ENCODE measurements around the gene LRIT3.

LRIT3 gene

DNA sequence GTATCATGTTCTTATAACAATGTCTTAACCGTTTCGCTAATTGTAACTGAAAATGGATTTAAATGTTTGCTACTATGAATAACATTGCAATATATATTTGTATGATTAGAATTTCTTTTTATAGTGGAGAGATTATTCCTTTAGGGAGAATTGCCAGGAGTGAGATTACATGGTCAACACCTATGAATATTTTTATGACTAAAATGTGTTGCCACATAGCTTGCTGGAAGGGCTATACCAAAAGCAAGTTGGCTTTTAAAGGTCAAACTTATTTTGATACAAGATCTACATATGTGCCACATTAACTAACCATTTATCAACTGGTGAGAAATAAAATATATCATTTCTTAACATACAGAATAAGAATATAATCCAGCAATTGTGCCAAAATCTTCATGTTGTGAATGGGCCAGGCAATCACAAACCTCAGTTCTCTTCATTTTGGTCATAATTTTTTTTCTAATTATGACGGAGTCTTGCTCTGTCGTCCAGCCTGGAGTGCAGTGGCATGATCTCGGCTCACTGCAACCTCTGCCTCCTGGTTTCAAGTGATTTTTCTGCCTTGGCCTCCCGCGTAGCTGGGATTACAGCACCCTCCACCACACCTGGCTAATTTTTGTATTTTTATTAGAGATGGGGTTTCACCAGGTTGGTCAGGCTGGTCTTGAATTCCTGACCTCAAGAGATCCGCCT is 54.8 kb downstream of the LRIT3 start:
- no peak for DNase-seq (ENCODE audit: low read depth in 2 of 2)

DNA sequence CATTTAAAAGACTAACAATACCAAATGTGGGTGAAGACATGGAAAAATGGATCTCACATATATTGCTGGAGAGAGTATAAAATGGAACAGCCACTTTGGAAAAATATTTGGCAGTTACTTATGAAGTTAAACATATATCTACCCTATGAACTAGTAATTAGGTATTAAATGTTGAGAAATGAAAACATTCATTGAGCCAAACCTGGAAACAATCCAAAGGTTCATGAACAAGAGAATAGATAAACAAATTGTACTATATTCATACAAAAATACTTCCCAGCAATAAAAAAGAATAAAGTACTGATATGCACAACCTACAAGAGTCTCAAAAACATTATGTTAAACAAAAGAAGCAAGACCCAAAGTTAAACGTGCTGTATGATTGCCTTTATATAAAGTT is 60.8 kb downstream of the LRIT3 start:
- DNase-seq (ENCODE audit: low read depth in 2 of 2), result no peak

DNA sequence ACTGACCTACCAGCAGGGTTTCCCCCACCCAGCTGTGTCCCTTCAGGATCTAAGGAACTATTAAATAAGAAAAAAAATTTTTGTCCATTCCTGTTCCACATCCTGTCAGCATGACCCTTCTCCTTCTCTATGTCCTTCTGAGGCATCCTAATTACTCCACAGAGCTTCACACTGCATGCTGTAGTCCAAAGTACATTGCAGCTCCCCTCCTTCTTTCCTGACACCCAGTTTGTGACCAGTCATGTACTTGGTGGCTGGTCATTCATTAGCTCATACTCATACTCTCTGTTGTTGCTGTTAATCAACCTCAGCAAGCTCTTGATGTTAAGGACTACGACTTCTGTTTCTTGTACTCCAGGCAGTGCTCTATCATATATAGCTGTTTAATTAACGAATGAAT is 62.3 kb downstream of the LRIT3 start:
- DNase-seq (ENCODE audit: low read depth in 2 of 2), result no peak

DNA sequence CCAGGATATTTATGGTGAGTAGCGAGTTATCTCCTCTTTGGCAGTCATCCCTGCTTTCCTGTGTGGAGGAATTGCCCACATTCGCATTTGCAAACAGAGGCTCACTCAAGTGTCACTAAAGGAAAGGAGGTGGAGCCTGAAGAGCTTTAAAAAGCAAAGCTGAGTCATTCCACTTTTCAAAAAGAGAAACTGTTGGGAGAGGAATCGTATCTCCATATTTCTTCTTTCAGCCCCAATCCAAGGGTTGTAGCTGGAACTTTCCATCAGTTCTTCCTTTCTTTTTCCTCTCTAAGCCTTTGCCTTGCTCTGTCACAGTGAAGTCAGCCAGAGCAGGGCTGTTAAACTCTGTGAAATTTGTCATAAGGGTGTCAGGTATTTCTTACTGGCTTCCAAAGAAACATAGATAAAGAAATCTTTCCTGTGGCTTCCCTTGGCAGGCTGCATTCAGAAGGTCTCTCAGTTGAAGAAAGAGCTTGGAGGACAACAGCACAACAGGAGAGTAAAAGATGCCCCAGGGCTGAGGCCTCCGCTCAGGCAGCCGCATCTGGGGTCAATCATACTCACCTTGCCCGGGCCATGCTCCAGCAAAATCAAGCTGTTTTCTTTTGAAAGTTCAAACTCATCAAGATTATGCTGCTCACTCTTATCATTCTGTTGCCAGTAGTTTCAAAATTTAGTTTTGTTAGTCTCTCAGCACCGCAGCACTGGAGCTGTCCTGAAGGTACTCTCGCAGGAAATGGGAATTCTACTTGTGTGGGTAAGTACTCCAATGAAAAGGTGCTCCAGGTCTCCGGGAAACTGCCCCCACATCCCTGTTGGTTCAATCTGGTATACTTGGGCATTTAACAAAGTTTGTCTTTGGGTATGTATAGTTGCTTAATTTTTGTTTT is 65.0 kb downstream of the LRIT3 start, which contains the start of gene EGF:
TSS of gene EGF (plus strand) at position 178 of the 890 bp plus-strand sequence. CDS start at position 631, 453 bp downstream.
- DNase-seq (ENCODE audit: low read depth in 2 of 2), result no peak

DNA sequence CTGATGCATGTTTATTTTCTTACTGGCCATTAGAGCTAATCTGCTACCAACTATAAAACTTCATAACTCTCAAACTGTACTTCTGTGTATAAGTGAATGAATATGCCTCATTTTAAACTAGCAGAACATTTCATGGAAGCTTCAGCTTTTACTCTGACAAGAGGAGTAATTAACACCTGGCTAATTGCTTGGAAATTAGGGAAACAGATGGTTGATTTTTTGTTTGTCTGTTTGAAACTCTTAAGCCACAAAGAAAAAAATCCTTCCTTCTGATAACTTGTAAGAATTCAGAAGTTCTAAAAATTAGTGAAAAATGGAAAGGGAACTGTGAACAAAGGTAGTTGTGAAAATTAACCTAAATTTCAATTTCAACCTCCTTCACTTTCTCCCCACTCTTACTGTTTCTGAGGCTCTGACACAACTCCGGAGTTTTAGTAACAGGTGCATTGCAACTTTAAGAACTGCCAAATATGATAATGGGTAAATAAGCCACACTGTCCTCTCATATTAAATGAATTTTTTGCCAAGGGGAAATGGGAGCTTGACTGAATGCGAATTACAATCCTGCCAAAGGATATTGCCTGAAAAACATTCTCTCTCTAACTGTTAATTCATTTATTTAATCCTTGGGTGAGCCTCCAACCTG is 65.8 kb downstream of the LRIT3 start:
- DNase-seq (ENCODE audit: low read depth in 2 of 2), result no peak

DNA sequence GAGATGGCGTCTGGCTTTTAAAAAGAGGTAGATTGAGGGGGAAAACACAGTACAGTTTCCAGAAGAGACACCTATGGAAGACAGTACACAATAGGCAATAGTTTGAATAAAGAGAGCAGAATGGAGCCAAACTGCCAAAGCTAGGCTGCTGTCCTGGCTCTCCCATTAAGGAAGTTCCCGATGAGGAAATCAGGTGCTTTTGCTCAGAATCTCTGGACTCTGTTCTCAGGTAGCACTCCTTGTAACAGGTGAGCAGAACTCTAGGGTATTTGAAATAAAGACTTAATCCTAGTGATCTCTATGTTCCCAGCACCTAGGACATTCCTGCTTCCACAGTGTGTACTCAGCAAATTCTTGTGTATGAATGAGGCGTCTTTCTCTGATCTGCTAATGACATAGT is 66.4 kb downstream of the LRIT3 start:
- no peak for DNase-seq (ENCODE audit: low read depth in 2 of 2)

DNA sequence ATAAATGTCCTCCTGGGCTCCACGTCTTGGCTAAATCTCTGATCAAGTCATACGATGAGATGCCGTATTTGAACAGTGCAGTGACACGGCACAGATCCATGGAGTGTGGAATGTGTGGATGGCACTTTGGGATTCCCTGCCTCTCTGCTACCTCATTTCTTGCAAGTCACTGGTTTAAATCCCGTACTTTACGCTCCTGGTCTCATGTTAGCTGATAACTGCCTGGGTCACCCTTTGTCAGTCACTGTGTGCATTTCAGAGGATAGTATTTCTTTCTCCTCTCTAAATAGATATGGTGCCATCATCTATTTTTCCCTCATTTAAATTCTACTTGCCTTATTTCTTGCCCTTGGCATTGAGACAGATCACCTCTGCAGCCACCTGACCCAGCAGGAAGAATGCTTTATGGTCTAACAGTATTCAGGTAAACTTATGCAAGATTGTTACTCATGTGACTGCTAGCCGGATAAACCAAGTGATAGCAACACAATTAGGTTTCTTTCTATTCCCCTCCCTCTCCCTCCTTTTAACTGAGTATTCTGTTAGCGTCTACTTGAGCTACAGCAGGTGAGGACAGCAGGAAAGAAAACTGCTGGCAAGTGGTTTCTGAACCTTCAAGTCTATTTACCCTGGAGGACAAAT is 67.6 kb downstream of the LRIT3 start:
- DNase-seq (ENCODE audit: low read depth in 2 of 2), result no peak

DNA sequence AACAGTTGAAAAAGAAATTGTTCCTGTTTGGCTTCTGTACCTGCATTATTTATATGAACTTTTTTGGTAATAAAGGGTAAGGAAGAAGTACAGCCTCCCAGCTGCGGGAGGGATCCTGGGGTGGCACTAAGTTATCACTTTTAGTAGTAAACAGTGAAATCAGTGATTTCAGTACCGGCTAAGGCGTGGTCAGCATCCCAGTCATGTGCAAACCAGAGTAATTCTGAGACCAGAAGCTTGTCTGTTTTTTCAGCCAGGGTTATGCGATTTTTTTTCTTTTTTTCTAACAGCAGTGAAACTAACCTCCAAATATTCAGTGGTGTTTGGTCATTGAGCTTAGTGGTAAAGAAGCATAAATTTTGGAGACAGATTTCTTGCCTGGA is 68.1 kb downstream of the LRIT3 start:
- DNase-seq (ENCODE audit: low read depth in 2 of 2), result no peak

DNA sequence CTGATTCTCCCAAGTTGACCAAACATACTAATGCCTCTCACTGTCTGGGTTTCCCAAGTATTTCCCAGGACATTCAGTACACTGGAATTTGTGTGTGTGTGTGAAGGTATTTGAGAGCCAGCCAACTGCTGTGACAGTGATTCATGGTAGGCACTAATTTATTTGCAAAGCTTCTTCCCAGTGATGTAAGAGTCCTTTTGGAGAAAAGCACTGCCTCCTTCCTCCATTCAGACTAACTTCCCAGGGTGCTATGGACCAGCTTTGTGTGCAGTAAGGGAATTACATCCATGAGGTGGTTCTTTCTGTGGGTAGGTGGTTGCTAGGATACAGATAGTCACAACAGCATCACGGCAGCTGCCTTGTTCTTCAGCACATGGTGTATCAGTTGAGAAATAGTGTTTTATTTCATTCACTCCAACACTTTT is 73.5 kb downstream of the LRIT3 start:
- no peak for DNase-seq (ENCODE audit: low read depth in 2 of 2)

Data from activated CD4-positive, alpha-beta T cell treated with anti-CD3 and anti-CD28 coated beads for 24 hours (primary cell).